ENCODE data around the gene TP53INP2.
"Not testable (repeated sequence)": the region's sequence is repeated elsewhere in the genome, so short reads cannot be mapped to it uniquely, and the experiment has no call there.

Gene TP53INP2, protein sequence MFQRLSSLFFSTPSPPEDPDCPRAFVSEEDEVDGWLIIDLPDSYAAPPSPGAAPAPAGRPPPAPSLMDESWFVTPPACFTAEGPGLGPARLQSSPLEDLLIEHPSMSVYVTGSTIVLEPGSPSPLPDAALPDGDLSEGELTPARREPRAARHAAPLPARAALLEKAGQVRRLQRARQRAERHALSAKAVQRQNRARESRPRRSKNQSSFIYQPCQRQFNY

DNA sequence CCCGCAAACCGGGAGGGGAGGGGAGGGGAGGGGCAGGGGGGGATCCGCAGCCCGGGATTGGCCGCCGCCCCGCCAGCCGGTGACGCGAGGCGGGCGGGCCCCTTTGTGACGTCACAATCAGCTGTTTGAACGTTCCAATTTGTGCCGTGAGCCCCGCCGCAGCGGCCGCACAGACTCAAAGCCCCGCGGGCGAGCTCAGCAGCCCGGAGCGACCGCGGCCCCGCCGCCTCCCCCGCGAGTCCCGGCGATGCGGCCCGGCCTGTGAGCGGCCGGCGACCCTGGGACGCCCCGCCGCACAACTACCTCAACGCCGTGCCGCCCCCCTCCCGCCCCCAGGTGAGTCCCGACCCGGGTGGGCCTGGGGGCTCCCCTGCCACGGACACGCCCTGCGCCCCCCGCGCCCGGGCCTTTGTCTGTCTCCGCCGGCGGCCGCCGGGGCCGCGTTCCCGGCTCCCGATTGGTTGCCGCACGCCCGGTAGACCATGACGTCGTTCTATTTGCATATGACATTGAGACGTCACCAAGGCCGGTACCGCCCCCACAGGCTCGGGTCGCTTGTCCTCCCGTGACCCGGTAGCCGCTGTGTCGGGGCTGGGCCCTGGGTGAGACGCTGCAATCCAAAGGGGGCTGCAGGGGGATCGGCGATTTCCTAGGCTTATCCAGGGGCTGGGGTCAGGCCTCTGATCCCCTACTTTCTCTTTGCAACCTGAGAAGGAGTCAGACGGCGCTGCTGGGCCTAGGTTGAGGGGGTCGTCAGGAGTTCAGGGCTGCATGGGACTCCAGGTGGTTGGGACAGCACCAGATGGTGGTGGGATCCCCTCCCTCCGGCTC, at the start of gene TP53INP2:
TP53INP2 (plus strand) TSS at position 168 of the 831 bp plus-strand sequence. CDS start 4,396 bp downstream, outside the sequence.
- DNase-seq (ENCODE audit: low read depth, low spot score): peak; percentile 74
- H3K27me3 ChIP-seq (ENCODE audit: insufficient read depth, insufficient read length): peaks cover 16% of the 10 kb centered on the region
- TF ChIP-seq YY1 (IDR thresholded peaks at IDR 0.05; ENCODE audit: insufficient read depth, insufficient read length) (no peak), SUZ12 (IDR thresholded peaks at IDR 0.05; ENCODE audit: extremely low read depth, insufficient read depth, insufficient read length) (no peak), ZNF274 (IDR thresholded peaks at IDR 0.05; ENCODE audit: low read depth, low read length) (no peak)
- H3K4me1 ChIP-seq (ENCODE audit: insufficient read depth, insufficient read length): peaks cover 6% of the 10 kb centered on the region
- no peaks in the 10 kb centered on the region for H3K9me3 ChIP-seq (ENCODE audit: insufficient read depth, low read length)
- peak within 1 kb of the TSS; percentile 88 for H3K9ac ChIP-seq (ENCODE audit: insufficient read length, low read depth)
- peak within 1 kb of the TSS; percentile 76 for H3K4me3 ChIP-seq (ENCODE audit: insufficient read length, low read depth)
- no peaks in the 10 kb centered on the region for H3K36me3 ChIP-seq (ENCODE audit: insufficient read depth, insufficient read length, low read length)

DNA sequence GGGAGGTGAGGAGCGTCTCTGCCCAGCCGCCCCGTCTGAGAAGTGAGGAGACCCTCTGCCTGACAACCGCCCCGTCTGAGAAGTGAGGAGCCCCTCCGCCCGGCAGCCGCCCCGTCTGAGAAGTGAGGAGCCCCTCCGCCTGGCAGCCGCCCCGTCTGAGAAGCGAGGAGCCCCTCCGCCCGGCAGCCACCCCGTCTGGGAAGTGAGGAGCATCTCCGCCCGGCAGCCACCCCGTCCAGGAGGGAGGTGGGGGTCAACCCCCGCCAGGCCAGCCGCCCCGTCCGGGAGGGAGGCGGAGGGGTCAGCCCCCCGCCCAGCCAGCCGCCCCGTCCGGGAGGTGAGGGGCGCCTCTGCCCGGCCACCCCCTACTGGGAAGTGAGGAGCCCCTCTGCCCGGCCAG, 45.5 kb upstream of the TP53INP2 start:
- H3K9me3 ChIP-seq (ENCODE audit: insufficient read depth, low read length); H3K4me3 ChIP-seq (ENCODE audit: insufficient read length, low read depth); DNase-seq (ENCODE audit: low read depth, low spot score); H3K36me3 ChIP-seq (ENCODE audit: insufficient read depth, insufficient read length, low read length); H3K27me3 ChIP-seq (ENCODE audit: insufficient read depth, insufficient read length); H3K4me1 ChIP-seq (ENCODE audit: insufficient read depth, insufficient read length); H3K9ac ChIP-seq (ENCODE audit: insufficient read length, low read depth): not testable (repeated sequence)

DNA sequence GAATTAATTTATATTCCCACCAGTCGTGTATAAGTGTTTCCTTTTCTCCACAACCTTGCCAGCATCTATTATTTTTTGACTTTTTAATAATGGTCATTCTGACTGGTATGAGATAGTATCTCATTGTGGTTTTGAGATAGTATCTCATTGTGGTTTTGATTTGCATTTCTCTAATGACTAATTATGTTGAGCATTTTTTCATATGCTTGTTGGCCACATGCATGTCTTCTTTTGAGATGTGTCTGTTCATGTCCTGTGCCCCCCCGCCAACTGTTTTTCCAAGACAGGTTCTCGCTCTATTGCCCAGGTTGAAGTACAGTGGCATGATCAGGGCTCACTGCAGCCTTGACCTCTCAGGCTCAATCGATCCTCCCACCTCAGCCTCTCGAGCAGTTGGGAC, 42.3 kb upstream of the TP53INP2 start:
- not testable (repeated sequence) for H3K36me3 ChIP-seq (ENCODE audit: insufficient read depth, insufficient read length, low read length); DNase-seq (ENCODE audit: low read depth, low spot score); H3K4me3 ChIP-seq (ENCODE audit: insufficient read length, low read depth); H3K27me3 ChIP-seq (ENCODE audit: insufficient read depth, insufficient read length); H3K9me3 ChIP-seq (ENCODE audit: insufficient read depth, low read length); H3K4me1 ChIP-seq (ENCODE audit: insufficient read depth, insufficient read length); H3K9ac ChIP-seq (ENCODE audit: insufficient read length, low read depth)

DNA sequence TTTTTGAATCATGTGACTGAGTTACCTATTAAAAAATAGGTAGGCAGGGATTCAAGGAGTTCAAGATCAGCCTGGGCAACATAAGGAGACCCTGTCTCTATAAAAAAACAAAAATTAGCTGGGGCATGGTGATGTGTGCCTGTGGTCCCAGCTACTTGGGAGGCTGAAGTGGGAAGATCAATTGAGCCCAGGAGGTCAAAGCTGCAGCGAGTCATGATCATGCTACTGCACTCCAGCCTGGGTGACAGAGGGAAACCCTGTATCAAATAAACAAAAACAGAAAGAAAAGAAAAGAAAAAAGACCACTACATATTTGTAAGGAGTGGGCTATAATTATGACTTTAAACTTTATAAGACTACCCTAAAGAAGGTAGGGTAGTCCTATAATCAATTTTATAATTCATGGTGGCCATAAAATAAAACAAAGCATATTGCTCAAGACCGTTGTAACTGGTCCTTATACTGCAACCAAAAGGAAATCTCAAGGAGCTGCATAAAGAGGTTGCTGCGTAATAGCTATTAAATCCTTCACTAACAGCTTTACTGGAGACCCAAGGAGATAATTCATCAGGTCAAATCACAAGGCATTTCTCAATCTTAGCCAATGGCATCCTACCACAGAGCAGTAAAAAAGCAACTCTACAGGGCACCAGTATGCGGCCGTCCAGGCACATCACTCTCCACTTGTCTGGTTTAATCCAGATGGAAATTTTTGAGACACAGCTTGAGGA, 40.8 kb upstream of the TP53INP2 start:
- Histone ChIP-seq H3K36me3 (ENCODE audit: insufficient read depth, insufficient read length, low read length) (no peaks in the 10 kb centered on the region), H3K9ac (ENCODE audit: insufficient read length, low read depth) (no peak overlapping the region), H3K9me3 (ENCODE audit: insufficient read depth, low read length) (no peaks in the 10 kb centered on the region), H3K4me1 (ENCODE audit: insufficient read depth, insufficient read length) (no peaks in the 10 kb centered on the region), H3K4me3 (ENCODE audit: insufficient read length, low read depth) (no peak overlapping the region), H3K27me3 (ENCODE audit: insufficient read depth, insufficient read length) (no peaks in the 10 kb centered on the region)
- DNase-seq (ENCODE audit: low read depth, low spot score): no peak
- no peak for TF ChIP-seq SUZ12 (IDR thresholded peaks at IDR 0.05; ENCODE audit: extremely low read depth, insufficient read depth, insufficient read length)
- no peak for TF ChIP-seq YY1 (IDR thresholded peaks at IDR 0.05; ENCODE audit: insufficient read depth, insufficient read length)
- TF ChIP-seq ZNF274 (IDR thresholded peaks at IDR 0.05; ENCODE audit: low read depth, low read length): no peak

DNA sequence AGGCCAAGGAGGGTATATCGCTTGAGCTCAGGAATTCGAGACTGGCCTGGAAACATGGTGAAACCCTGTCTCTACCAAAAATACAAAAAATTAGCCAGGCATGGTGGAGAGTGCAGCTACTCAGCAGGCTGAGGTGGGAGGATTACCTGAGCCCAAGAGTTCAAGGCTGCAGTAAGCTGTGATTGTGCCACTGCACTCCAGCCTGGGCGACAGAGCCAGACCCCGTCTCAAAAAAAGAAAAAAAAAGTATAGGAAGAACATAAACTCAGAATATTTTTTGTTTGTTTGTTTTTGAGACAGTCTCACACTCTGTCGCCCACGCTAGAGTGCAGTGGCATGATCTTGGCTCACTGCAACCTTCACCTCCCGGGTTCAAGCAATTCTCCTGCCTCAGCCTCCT, 39.4 kb upstream of the TP53INP2 start:
- not testable (repeated sequence) for DNase-seq (ENCODE audit: low read depth, low spot score); H3K36me3 ChIP-seq (ENCODE audit: insufficient read depth, insufficient read length, low read length); H3K9ac ChIP-seq (ENCODE audit: insufficient read length, low read depth); H3K9me3 ChIP-seq (ENCODE audit: insufficient read depth, low read length); H3K4me1 ChIP-seq (ENCODE audit: insufficient read depth, insufficient read length); H3K4me3 ChIP-seq (ENCODE audit: insufficient read length, low read depth); H3K27me3 ChIP-seq (ENCODE audit: insufficient read depth, insufficient read length)

DNA sequence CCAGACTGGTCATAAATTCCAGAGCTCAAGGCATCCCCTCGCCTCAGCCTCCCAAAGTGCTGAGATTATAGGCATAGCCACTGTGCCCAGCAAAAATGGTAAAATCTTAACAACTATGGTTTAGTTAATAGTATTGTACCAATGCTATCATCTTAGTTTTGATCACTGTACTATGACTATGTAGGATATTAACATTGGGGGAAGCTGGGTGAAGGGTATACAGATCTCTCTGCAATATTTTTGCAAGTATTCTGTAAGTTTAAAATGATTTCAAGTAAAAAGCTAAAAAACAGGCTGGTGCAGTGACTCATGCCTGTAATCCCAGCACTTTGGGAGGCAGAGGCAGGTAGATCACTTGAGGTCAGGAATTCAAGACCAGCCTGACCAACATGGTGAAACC, 35.0 kb upstream of the TP53INP2 start:
- Histone ChIP-seq H3K4me3 (ENCODE audit: insufficient read length, low read depth) (no peak overlapping the region), H3K27me3 (ENCODE audit: insufficient read depth, insufficient read length) (no peaks in the 10 kb centered on the region), H3K9ac (ENCODE audit: insufficient read length, low read depth) (no peak overlapping the region), H3K4me1 (ENCODE audit: insufficient read depth, insufficient read length) (no peaks in the 10 kb centered on the region), H3K9me3 (ENCODE audit: insufficient read depth, low read length) (no peaks in the 10 kb centered on the region; the same call in 1 of the 2 replicates), H3K36me3 (ENCODE audit: insufficient read depth, insufficient read length, low read length) (no peaks in the 10 kb centered on the region)
- TF ChIP-seq ZNF274 (IDR thresholded peaks at IDR 0.05; ENCODE audit: low read depth, low read length): no peak
- no peak for TF ChIP-seq YY1 (IDR thresholded peaks at IDR 0.05; ENCODE audit: insufficient read depth, insufficient read length)
- no peak for TF ChIP-seq SUZ12 (IDR thresholded peaks at IDR 0.05; ENCODE audit: extremely low read depth, insufficient read depth, insufficient read length)
- no peak for DNase-seq (ENCODE audit: low read depth, low spot score)

DNA sequence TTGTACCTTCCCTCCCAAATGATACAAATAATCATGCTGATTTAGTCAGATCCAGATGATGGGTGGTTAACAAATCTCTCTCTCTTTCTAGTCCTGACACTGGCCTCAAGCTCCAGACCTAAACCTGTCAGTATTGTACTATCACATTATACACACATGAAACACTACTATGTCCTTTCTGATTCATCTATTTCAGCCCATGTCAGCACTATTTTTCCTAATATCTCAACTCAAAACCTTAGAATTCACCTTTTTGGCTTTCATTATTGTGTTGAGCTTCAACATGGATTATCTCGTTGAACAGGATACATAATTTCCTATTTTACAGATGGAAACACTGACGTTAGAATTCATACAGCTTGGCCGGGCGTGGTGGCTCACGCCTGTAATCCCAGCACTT, 30.7 kb upstream of the TP53INP2 start:
- no peaks in the 10 kb centered on the region for H3K36me3 ChIP-seq (ENCODE audit: insufficient read depth, insufficient read length, low read length)
- no peak overlapping the region for H3K4me3 ChIP-seq (ENCODE audit: insufficient read length, low read depth)
- H3K4me1 ChIP-seq (ENCODE audit: insufficient read depth, insufficient read length): no peaks in the 10 kb centered on the region
- H3K9ac ChIP-seq (ENCODE audit: insufficient read length, low read depth): no peak overlapping the region
- no peaks in the 10 kb centered on the region; the same call in 1 of the 2 replicates for H3K9me3 ChIP-seq (ENCODE audit: insufficient read depth, low read length)
- DNase-seq (ENCODE audit: low read depth, low spot score): no peak
- no peak for TF ChIP-seq YY1 (IDR thresholded peaks at IDR 0.05; ENCODE audit: insufficient read depth, insufficient read length)
- TF ChIP-seq ZNF274 (IDR thresholded peaks at IDR 0.05; ENCODE audit: low read depth, low read length): no peak
- no peak for TF ChIP-seq SUZ12 (IDR thresholded peaks at IDR 0.05; ENCODE audit: extremely low read depth, insufficient read depth, insufficient read length)
- no peaks in the 10 kb centered on the region for H3K27me3 ChIP-seq (ENCODE audit: insufficient read depth, insufficient read length)

Measured in NT2/D1 (cell line).